NCI-H146 treated with DMSO at 0.1 percent for 48 hours (cell line): ENCODE data around the gene DAP3.

Experiments
- DNase-seq: peaks from one replicate; lab custom pipeline; 2025; ENCODE audit not compliant: unreplicated experiment; lab: John Stamatoyannopoulos, UW

The DAP3 gene

DNA sequence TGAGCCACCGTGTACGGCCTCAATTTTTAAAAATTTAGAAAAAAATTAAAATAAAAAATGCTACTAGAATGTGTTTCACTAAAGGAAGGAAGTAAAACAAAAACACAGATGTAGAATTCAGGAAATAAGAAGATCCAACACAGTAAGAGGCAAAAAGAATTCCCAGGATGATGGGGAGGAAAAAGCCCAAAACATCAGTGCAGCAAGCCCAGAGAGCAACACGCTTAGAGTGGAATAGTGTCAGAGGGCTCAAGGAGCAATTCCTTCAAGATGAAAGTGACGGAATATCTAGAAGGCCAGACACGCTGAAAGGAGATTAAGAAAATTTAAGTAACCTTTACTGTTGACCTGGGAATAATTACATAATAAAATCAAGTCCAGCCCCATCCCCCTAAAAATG is 80.4 kb downstream of the DAP3 start:
- DNase-seq = no peak

DNA sequence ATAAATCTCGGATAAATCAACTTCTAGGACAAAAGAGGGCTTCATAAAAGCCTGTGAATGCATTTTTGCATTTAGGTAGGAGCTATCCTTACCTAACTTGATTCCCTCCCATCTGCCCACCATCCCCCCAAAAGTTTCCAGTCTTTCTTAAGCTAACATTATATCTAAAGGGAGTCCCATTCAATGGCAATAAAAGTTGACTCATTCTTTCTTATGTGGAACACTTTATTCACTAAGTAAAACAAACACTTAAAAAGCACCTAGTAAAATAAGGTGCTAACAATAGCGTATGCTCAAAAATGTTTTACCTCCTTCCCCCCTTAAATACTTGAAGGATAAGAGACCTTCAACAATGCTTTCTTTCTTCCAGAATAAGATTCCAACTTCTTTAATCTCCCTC is 84.3 kb downstream of the DAP3 start:
- no peak for DNase-seq

DNA sequence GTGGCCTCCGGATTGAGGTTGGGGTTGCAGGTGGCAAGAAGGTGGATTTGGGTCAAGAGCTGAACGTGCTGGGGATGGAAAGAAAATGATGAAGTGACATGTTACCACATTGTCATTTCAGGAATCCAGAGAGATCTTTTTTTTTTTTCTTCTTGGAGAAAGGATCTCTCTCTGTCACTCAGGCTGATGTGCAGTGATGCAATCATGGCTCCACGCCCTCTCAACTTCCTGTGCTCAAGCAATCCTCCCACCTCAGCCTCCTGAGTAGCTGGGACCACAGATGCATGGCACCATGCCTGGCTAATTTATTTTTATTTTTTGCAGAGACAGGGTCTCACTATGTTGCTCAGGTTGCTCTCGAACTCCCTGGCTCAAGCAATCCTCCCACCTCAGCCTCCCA is 87.5 kb downstream of the DAP3 start:
- no peak for DNase-seq

DNA sequence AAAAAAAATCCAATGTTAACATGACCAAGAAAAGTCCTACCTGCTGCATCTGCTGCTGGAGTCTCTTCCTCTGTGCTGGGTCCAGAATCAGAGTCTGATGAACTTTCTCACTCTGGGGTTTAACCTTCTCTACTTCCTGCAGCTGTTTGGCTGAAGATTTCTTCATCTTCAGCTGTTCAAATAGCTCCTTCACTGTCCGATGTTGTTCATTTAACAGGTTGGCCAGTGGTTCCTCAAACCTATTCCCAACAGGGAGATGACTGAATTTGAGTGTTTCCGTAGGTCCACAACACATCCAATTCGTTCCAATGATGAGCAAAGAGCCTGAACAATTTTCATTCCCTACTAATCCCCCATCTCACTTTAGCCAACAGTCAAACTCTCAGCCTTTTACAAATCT is 88.7 kb downstream of the DAP3 start:
- no peak for DNase-seq
